Right lobe of liver (tissue), 6 donors: ENCODE results near the gene ZNF780B. TPM values are rescaled to one million over a fixed set of nuclear protein-coding genes. Genes with fewer than 3 reads are reported as not detected.
A peak's percentile ranks its signal among the peaks of the same experiment; 100 is the strongest.

Experiments used
- ATAC-seq, 4 donors: fragments of 200-7000 bp; cut with Tn5 transposase; one replicate each; pipeline ENCODE4 v1.9.1; 2020; ENCODE audit warnings: mild to moderate bottlenecking in 4 of 4, moderate library complexity in 4 of 4
- DNase-seq, 3 donors: peaks; one replicate each; pipeline ENCODE4 v3.0.0-alpha.2; 2020
- H3K27ac ChIP-seq, 3 donors: fragments of 200-600 bp; one replicate each; pipeline ENCODE4 v1.8.0; 2022
- H3K27me3 ChIP-seq, 2 donors: fragments of 200-600 bp; one replicate each; pipeline ENCODE4 v1.8.0; 2022
- H3K36me3 ChIP-seq, 4 donors: fragments of 200-600 bp; sonication (generic) in 1 of 4; one replicate each; pipeline versions ENCODE4 v1.5.1 to v1.8.0; 2017 to 2022; ENCODE audit warnings: control low read depth in 1 of 4
- H3K4me1 ChIP-seq, 4 donors: fragments of 200-600 bp; sonication (generic) in 1 of 4; one replicate each; pipeline versions ENCODE4 v1.5.1 to v1.8.0; 2017 to 2022; ENCODE audit warnings: control low read depth in 1 of 4
- H3K4me3 ChIP-seq, 3 donors: fragments of 200-600 bp; one replicate each; pipeline ENCODE4 v1.8.0; 2022
- H3K9me3 ChIP-seq, 4 donors: fragments of 200-600 bp; sonication (generic) in 1 of 4; one replicate each; pipeline versions ENCODE4 v1.5.1 to v1.8.0; 2017 to 2022; ENCODE audit warnings: control low read depth in 1 of 4
- POLR2A ChIP-seq: fragments of 450-650 bp; IDR thresholded peaks from one replicate; pipeline ENCODE4 v1.6.1; 2017; ENCODE audit warnings: antibody characterized with exemption, mild to moderate bottlenecking
- WGBS: methylation state at CpG from one replicate; pipeline ENCODE4 v1.1.6; 2018; ENCODE audit warnings: low coverage, low lambda C conversion rate; ENCODE audit not compliant: insufficient coverage; ENCODE audit errors: missing lambda C conversion rate; 5-methylcytosine and 5-hydroxymethylcytosine counted together
- intact Hi-C, 2 donors: fragments of 100-400 bp; cut with DNase I; formaldehyde crosslinking; loops; one replicate each; pipeline versions ENCODE4 v1.11.2 to v1.14.1; 2022
- total RNA-seq, 6 experiments: library from RNA; depleted of rRNA in 2 of 6; stranded (reverse); fragments of >200 nt in 2 of 6; fragmentation: NEBNext Ultra II Directional in 3 of 6; extraction: Animal tissue kit (Norgen Biotek cat#: 25700) in 3 of 6; gene quantifications; one replicate each; pipeline versions ENCODE4 v1.1.0 to v1.2.4, GENCODE V29; 2016 to 2023
- TF ChIP-seq, protein P1 (sequence below), 4 donors: fragments of 200-600 bp in 3 of 4; fragments of 450-650 bp in 1 of 4; IDR thresholded peaks; one replicate each; pipeline versions ENCODE4 v1.5.1 to v1.8.0; 2016 to 2022; ENCODE audit warnings: antibody characterized with exemption in 4 of 4, mild to moderate bottlenecking in 2 of 4
- donor health status: DM: no; HTN: yes; CAD: no.
- donor health status: DM: no; HTN: no; CAD: no.
- donor health status: DM: no; HTN: no; CAD: no.
- donor health status: DM: no; HTN: yes; CAD: no.
- donor health status: DM: no; HTN: yes; CAD: no.

The ZNF780B gene
- total RNA-seq, 6 experiments from 2014 or later = 3.2 to 9.6 (median 5.8) TPM

- H3K9me3 ChIP-seq = peaks cover 0 to 3% (median 2%) of the 10 kb centered on the region in 4 donors
- no peak for DNase-seq
- WGBS = 74% methylated on average over 4 of the region's 4 CpGs
- H3K4me1 ChIP-seq = peaks cover 0 to 3% (median 0%) of the 10 kb centered on the region in 4 donors
- no peak for TF ChIP-seq POLR2A
- TF ChIP-seq, protein P1, sequence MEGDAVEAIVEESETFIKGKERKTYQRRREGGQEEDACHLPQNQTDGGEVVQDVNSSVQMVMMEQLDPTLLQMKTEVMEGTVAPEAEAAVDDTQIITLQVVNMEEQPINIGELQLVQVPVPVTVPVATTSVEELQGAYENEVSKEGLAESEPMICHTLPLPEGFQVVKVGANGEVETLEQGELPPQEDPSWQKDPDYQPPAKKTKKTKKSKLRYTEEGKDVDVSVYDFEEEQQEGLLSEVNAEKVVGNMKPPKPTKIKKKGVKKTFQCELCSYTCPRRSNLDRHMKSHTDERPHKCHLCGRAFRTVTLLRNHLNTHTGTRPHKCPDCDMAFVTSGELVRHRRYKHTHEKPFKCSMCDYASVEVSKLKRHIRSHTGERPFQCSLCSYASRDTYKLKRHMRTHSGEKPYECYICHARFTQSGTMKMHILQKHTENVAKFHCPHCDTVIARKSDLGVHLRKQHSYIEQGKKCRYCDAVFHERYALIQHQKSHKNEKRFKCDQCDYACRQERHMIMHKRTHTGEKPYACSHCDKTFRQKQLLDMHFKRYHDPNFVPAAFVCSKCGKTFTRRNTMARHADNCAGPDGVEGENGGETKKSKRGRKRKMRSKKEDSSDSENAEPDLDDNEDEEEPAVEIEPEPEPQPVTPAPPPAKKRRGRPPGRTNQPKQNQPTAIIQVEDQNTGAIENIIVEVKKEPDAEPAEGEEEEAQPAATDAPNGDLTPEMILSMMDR (IDR thresholded peaks at IDR 0.05) = no peak
- ATAC-seq = no peak
- H3K27ac ChIP-seq = no peak overlapping the region
- H3K4me3 ChIP-seq = no peak overlapping the region
- no peaks in the 10 kb centered on the region for H3K27me3 ChIP-seq
- intact Hi-C loops = no loop called here
- peaks cover 0 to 26% (median 22%) of the 10 kb centered on the region in 4 donors for H3K36me3 ChIP-seq
Observed at GRCh38 chr19:40005691-40006272, 50.2 kb downstream of the ZNF780B start.

- Histone ChIP-seq H3K9me3 (no peaks in the 10 kb centered on the region), H3K36me3 (no peaks in the 10 kb centered on the region), H3K27ac (no peak overlapping the region), H3K4me1 (peaks cover 0 to 14% (median 2%) of the 10 kb centered on the region in 4 donors), H3K4me3 (no peak overlapping the region), H3K27me3 (no peaks in the 10 kb centered on the region)
- WGBS = 92% methylated on average over 4 of the region's 4 CpGs
- no peak for DNase-seq
- no peak for ATAC-seq
- intact Hi-C loops = no loop called here
- no peak for TF ChIP-seq POLR2A
- TF ChIP-seq, protein P1 (IDR thresholded peaks at IDR 0.05) = no peak
Observed at GRCh38 chr19:39998501-39998900, 57.5 kb downstream of the ZNF780B start.

GRCh38 chr19:39997638-39998216 lies 58.3 kb downstream of the ZNF780B start:
- TF ChIP-seq, protein P1 (IDR thresholded peaks at IDR 0.05) = no peak
- no peak for TF ChIP-seq POLR2A
- WGBS = 61% methylated on average over 4 of the region's 5 CpGs
- intact Hi-C loops = no loop called here
- Histone ChIP-seq H3K27ac (peak overlapping the region; percentile 57 to 82 (median 80)), H3K27me3 (no peaks in the 10 kb centered on the region), H3K4me3 (peak overlapping the region; percentile 59 to 83 (median 71)), H3K36me3 (no peaks in the 10 kb centered on the region), H3K9me3 (no peaks in the 10 kb centered on the region), H3K4me1 (peaks cover 0 to 14% (median 2%) of the 10 kb centered on the region in 4 donors)
- ATAC-seq (peak; percentile 6 to 21 (median 8)), DNase-seq (no peak)

- intact Hi-C loops = no loop called here
- DNase-seq = peak; percentile 93 to 94 (median 94)
- Histone ChIP-seq H3K4me3 (peak within 1 kb of the TSS; percentile 59 to 83 (median 71)), H3K36me3 (no peaks in the 10 kb centered on the region), H3K4me1 (peaks cover 0 to 14% (median 2%) of the 10 kb centered on the region in 4 donors), H3K27ac (peak within 1 kb of the TSS; percentile 57 to 82 (median 80)), H3K27me3 (no peaks in the 10 kb centered on the region), H3K9me3 (no peaks in the 10 kb centered on the region)
- peak; percentile 98 for ATAC-seq
- 4% methylated on average over 24 of the region's 53 CpGs for WGBS
- TF ChIP-seq, protein P1 (IDR thresholded peaks at IDR 0.05) = no peak
- TF ChIP-seq POLR2A = peak; percentile 92
Observed at GRCh38 chr19:39996811-39997637, 59.0 kb downstream of the ZNF780B start, which contains the start of gene ZNF546. Gene ZNF546, plus strand, starts transcription at chr19:39997060. Its CDS starts 1,267 bp downstream, at chr19:39998327.
